GM12891 (cell line): ENCODE data around the gene PSMD1.

Experiments
- PAX5 ChIP-seq: IDR thresholded peaks from 2 replicates; pipeline ENCODE4 v1.6.1; 2011; ENCODE audit warnings: low read length, moderate library complexity, mild to moderate bottlenecking; ENCODE audit not compliant: insufficient read depth, severe bottlenecking
- POLR2A ChIP-seq: IDR thresholded peaks from 2 replicates; pipeline ENCODE4 v1.6.1; 2011; ENCODE audit warnings: low read depth, low read length, control low read depth
- POLR2AphosphoS5 ChIP-seq: IDR thresholded peaks from 2 replicates; pipeline ENCODE4 v1.6.1; 2011; ENCODE audit warnings: low read depth, low read length, control low read depth

DNA sequence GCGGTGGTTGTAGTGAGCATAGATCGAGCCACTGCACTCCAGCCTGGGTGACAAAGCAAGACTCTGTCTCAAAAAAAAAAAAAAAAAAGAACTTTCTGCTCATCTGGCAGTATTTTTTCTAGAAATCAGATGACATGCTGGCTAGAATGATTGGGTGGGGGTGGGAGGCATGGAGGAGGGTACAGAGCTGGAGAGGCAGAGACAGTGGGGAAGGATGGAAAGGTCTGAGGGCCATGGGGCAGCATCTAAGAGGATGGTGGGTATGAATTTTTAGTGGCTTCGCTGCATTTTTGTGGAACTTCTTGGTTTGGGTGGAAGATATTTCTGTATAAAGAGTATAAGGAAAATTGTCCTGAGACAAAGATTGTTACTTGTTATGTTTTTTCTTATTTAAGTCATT, 165.1 kb downstream of the PSMD1 start:
- TF ChIP-seq POLR2AphosphoS5: no peak
- TF ChIP-seq POLR2A: no peak
- no peak for TF ChIP-seq PAX5
